ENCODE results near the gene CENPN.

CENPN gene

DNA sequence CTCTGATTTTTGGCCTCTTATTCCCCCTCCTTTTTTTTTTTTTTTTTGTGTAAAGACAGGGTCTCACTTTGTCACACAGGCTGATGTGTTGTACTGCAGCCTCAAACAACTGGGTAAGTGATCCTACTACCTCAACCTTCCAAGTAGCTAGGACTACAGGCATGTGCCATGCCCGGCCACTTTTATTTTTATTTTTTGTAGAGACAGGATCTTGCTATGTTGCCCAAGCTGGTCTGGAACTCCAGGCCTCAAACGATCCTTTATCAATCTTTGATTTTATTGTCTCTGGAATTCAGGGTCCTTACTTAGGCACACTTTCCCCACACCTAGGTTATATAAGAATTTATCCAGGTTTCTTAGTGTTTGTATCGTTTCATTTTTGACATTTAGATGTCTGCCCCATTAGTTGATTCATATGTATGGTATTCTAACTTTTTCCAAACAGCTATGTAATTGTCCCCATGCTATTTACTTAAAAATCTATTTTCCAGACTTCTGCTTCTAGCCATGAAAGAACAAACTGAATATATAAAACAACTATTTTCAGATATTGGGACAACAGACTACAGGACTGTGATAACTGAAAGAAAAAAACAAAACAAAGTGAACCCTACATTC is 14.2 kb upstream of the CENPN start:
- TF ChIP-seq, protein P1, sequence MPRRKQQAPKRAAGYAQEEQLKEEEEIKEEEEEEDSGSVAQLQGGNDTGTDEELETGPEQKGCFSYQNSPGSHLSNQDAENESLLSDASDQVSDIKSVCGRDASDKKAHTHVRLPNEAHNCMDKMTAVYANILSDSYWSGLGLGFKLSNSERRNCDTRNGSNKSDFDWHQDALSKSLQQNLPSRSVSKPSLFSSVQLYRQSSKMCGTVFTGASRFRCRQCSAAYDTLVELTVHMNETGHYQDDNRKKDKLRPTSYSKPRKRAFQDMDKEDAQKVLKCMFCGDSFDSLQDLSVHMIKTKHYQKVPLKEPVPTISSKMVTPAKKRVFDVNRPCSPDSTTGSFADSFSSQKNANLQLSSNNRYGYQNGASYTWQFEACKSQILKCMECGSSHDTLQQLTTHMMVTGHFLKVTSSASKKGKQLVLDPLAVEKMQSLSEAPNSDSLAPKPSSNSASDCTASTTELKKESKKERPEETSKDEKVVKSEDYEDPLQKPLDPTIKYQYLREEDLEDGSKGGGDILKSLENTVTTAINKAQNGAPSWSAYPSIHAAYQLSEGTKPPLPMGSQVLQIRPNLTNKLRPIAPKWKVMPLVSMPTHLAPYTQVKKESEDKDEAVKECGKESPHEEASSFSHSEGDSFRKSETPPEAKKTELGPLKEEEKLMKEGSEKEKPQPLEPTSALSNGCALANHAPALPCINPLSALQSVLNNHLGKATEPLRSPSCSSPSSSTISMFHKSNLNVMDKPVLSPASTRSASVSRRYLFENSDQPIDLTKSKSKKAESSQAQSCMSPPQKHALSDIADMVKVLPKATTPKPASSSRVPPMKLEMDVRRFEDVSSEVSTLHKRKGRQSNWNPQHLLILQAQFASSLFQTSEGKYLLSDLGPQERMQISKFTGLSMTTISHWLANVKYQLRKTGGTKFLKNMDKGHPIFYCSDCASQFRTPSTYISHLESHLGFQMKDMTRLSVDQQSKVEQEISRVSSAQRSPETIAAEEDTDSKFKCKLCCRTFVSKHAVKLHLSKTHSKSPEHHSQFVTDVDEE (CRISPR knock-in tag; IDR thresholded peaks at IDR 0.05), result no peak
- no peak for TF ChIP-seq ZFP30 (CRISPR knock-in tag; IDR thresholded peaks at IDR 0.05)
- TF ChIP-seq, protein P2, sequence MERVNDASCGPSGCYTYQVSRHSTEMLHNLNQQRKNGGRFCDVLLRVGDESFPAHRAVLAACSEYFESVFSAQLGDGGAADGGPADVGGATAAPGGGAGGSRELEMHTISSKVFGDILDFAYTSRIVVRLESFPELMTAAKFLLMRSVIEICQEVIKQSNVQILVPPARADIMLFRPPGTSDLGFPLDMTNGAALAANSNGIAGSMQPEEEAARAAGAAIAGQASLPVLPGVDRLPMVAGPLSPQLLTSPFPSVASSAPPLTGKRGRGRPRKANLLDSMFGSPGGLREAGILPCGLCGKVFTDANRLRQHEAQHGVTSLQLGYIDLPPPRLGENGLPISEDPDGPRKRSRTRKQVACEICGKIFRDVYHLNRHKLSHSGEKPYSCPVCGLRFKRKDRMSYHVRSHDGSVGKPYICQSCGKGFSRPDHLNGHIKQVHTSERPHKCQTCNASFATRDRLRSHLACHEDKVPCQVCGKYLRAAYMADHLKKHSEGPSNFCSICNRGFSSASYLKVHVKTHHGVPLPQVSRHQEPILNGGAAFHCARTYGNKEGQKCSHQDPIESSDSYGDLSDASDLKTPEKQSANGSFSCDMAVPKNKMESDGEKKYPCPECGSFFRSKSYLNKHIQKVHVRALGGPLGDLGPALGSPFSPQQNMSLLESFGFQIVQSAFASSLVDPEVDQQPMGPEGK (CRISPR knock-in tag; IDR thresholded peaks at IDR 0.05; ENCODE audit: borderline replicate concordance), result no peak
- no peak; the same call in 1 of the 2 replicates for TF ChIP-seq ISL1 (CRISPR knock-in tag; IDR thresholded peaks at IDR 0.05)
- no peak for TF ChIP-seq CSDC2 (CRISPR knock-in tag; IDR thresholded peaks at IDR 0.05)
- TF ChIP-seq ARNTL (CRISPR knock-in tag; IDR thresholded peaks at IDR 0.05; ENCODE audit: borderline replicate concordance, low read depth), result no peak
- TF ChIP-seq TCF4 (CRISPR knock-in tag; IDR thresholded peaks at IDR 0.05; ENCODE audit: borderline replicate concordance), result no peak
- TF ChIP-seq, protein P3, sequence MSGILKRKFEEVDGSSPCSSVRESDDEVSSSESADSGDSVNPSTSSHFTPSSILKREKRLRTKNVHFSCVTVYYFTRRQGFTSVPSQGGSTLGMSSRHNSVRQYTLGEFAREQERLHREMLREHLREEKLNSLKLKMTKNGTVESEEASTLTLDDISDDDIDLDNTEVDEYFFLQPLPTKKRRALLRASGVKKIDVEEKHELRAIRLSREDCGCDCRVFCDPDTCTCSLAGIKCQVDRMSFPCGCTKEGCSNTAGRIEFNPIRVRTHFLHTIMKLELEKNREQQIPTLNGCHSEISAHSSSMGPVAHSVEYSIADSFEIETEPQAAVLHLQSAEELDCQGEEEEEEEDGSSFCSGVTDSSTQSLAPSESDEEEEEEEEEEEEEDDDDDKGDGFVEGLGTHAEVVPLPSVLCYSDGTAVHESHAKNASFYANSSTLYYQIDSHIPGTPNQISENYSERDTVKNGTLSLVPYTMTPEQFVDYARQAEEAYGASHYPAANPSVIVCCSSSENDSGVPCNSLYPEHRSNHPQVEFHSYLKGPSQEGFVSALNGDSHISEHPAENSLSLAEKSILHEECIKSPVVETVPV (CRISPR knock-in tag; IDR thresholded peaks at IDR 0.05), result no peak
- TF ChIP-seq PPARA (CRISPR knock-in tag; IDR thresholded peaks at IDR 0.05; ENCODE audit: borderline replicate concordance), result no peak
- no peak for TF ChIP-seq ESRRG (CRISPR knock-in tag; IDR thresholded peaks at IDR 0.05)
- no peak for TF ChIP-seq GLIS3 (CRISPR knock-in tag; IDR thresholded peaks at IDR 0.05)
- TF ChIP-seq ZNF70 (CRISPR knock-in tag; IDR thresholded peaks at IDR 0.05), result no peak
- TF ChIP-seq ZNF565 (CRISPR knock-in tag; conservative IDR thresholded peaks at IDR 0.05; ENCODE audit: low read depth), result no peak
- TF ChIP-seq, protein P4, sequence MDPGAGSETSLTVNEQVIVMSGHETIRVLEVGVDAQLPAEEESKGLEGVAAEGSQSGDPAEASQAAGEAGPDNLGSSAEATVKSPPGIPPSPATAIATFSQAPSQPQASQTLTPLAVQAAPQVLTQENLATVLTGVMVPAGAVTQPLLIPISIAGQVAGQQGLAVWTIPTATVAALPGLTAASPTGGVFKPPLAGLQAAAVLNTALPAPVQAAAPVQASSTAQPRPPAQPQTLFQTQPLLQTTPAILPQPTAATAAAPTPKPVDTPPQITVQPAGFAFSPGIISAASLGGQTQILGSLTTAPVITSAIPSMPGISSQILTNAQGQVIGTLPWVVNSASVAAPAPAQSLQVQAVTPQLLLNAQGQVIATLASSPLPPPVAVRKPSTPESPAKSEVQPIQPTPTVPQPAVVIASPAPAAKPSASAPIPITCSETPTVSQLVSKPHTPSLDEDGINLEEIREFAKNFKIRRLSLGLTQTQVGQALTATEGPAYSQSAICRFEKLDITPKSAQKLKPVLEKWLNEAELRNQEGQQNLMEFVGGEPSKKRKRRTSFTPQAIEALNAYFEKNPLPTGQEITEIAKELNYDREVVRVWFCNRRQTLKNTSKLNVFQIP (CRISPR knock-in tag; IDR thresholded peaks at IDR 0.05; ENCODE audit: borderline replicate concordance, low read depth), result no peak
- no peak for TF ChIP-seq TOX (CRISPR knock-in tag; IDR thresholded peaks at IDR 0.05; ENCODE audit: borderline replicate concordance)
- TF ChIP-seq ZNF8 (CRISPR knock-in tag; IDR thresholded peaks at IDR 0.05), result no peak
- ATAC-seq, result peak; percentile 30

DNA sequence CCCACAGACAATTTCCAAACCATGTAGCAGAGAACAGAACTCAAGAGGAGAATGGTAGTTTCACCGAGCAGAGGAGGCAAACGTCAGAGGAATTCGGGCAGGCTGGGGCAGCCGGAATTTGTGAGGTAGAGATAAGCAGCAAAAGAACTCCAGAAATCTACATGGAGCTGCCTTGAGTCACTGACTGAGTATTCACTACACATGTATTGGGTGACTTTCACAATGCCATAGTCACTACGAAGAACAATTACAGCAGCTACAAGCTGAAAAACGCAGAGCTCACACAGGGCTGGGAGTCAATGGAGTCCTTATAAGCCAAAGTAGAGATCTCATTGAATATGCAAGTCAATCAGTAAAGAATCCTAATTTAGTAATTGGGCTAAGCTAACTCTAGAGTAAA is 13.7 kb upstream of the CENPN start:
- TF ChIP-seq PPARA (CRISPR knock-in tag; IDR thresholded peaks at IDR 0.05; ENCODE audit: borderline replicate concordance), result no peak
- TF ChIP-seq, protein P3 (CRISPR knock-in tag; IDR thresholded peaks at IDR 0.05), result no peak
- no peak for TF ChIP-seq ESRRG (CRISPR knock-in tag; IDR thresholded peaks at IDR 0.05)
- no peak for TF ChIP-seq OSR1 (CRISPR knock-in tag; IDR thresholded peaks at IDR 0.05)
- TF ChIP-seq, protein P1 (CRISPR knock-in tag; IDR thresholded peaks at IDR 0.05), result no peak
- no peak for TF ChIP-seq ZNF8 (CRISPR knock-in tag; IDR thresholded peaks at IDR 0.05)
- TF ChIP-seq TCF4 (CRISPR knock-in tag; IDR thresholded peaks at IDR 0.05; ENCODE audit: borderline replicate concordance), result no peak
- TF ChIP-seq ZNF565 (CRISPR knock-in tag; conservative IDR thresholded peaks at IDR 0.05; ENCODE audit: low read depth), result no peak
- TF ChIP-seq, protein P2 (CRISPR knock-in tag; IDR thresholded peaks at IDR 0.05; ENCODE audit: borderline replicate concordance), result no peak
- ATAC-seq, result peak; percentile 93
